ENCODE measurements around the gene TRIM71. TPM values are rescaled to one million over a fixed set of nuclear protein-coding genes. Genes with fewer than 3 reads are reported as not detected.
"Not testable (repeated sequence)": the region's sequence is repeated elsewhere in the genome, so short reads cannot be mapped to it uniquely, and the experiment has no call there.

The TRIM71 gene
- total and polyA plus RNA-seq, 3 experiments from 2014 or later = 0.02 to 0.07 TPM; not detected in 1

GRCh38 chr3:32842531-32842931, 24.7 kb downstream of the TRIM71 start:
- H3K9me3 ChIP-seq (ENCODE audit: low read length) = no peaks in the 10 kb centered on the region
- H3K27me3 ChIP-seq (ENCODE audit: insufficient read depth, low read length, poor library complexity, severe bottlenecking) = no peaks in the 10 kb centered on the region
- H3K9me3 Mint-ChIP-seq = no peaks in the 10 kb centered on the region
- H3K27ac ChIP-seq (ENCODE audit: low read depth, low read length) = no peak overlapping the region
- no peaks in the 10 kb centered on the region for H3K36me3 Mint-ChIP-seq
- H3K36me3 ChIP-seq (ENCODE audit: insufficient read depth, low read length) = no peaks in the 10 kb centered on the region
- H3K27me3 Mint-ChIP-seq = peaks cover 0 to 3% of the 10 kb centered on the region in 2 donors
- H3K4me1 Mint-ChIP-seq = peaks cover 10 to 13% (median 10%) of the 10 kb centered on the region in 3 donors
- no peaks in the 10 kb centered on the region for H3K4me1 ChIP-seq (ENCODE audit: insufficient read depth, low read length)
- no peak overlapping the region for H3K4me3 ChIP-seq (ENCODE audit: low read length)
- ChIA-PET CTCF (interaction anchor here (1.0 kb wide), 1 partner anchor 30 kb away, joined by 3 read pairs; no protein-coding TSS in a partner anchor), POLR2A (no interaction called here)
- H3K27ac Mint-ChIP-seq = no peak overlapping the region
- no peak overlapping the region for H3K4me3 Mint-ChIP-seq
- no peak for DNase-seq

GRCh38 chr3:32842987-32843386, 25.2 kb downstream of the TRIM71 start:
- POLR2A ChIA-PET = no interaction called here
- no peak overlapping the region for H3K4me3 ChIP-seq (ENCODE audit: low read length)
- H3K9me3 ChIP-seq (ENCODE audit: low read length) = no peaks in the 10 kb centered on the region
- H3K4me3 Mint-ChIP-seq = no peak overlapping the region
- no peaks in the 10 kb centered on the region for H3K9me3 Mint-ChIP-seq
- H3K36me3 ChIP-seq (ENCODE audit: insufficient read depth, low read length) = no peaks in the 10 kb centered on the region
- H3K4me1 ChIP-seq (ENCODE audit: insufficient read depth, low read length) = no peaks in the 10 kb centered on the region
- H3K27ac Mint-ChIP-seq = no peak overlapping the region
- DNase-seq = no peak
- peaks cover 10 to 13% (median 10%) of the 10 kb centered on the region in 3 donors for H3K4me1 Mint-ChIP-seq
- H3K27me3 Mint-ChIP-seq = peaks cover 0 to 3% of the 10 kb centered on the region in 2 donors
- no peaks in the 10 kb centered on the region for H3K36me3 Mint-ChIP-seq
- no peak overlapping the region for H3K27ac ChIP-seq (ENCODE audit: low read depth, low read length)
- CTCF ChIA-PET = interaction anchor here (1.0 kb wide), 1 partner anchor 9 kb away, joined by 3 read pairs; no protein-coding TSS in a partner anchor
- H3K27me3 ChIP-seq (ENCODE audit: insufficient read depth, low read length, poor library complexity, severe bottlenecking) = no peaks in the 10 kb centered on the region

GRCh38 chr3:32843510-32844321, 25.9 kb downstream of the TRIM71 start:
- Mint-ChIP-seq H3K9me3 (no peaks in the 10 kb centered on the region), H3K4me3 (no peak overlapping the region), H3K27me3 (peaks cover 0 to 3% of the 10 kb centered on the region in 2 donors), H3K4me1 (peaks cover 10 to 13% (median 10%) of the 10 kb centered on the region in 3 donors), H3K27ac (no peak overlapping the region), H3K36me3 (no peaks in the 10 kb centered on the region)
- no peaks in the 10 kb centered on the region for H3K9me3 ChIP-seq (ENCODE audit: low read length)
- no peak overlapping the region for H3K27ac ChIP-seq (ENCODE audit: low read depth, low read length)
- no peak for DNase-seq
- no peaks in the 10 kb centered on the region for H3K27me3 ChIP-seq (ENCODE audit: insufficient read depth, low read length, poor library complexity, severe bottlenecking)
- H3K4me1 ChIP-seq (ENCODE audit: insufficient read depth, low read length) = no peaks in the 10 kb centered on the region
- CTCF ChIA-PET = interaction anchor here (1.0 kb wide), 1 partner anchor 8 kb away, joined by 3 read pairs; no protein-coding TSS in a partner anchor
- POLR2A ChIA-PET = no interaction called here
- no peak overlapping the region for H3K4me3 ChIP-seq (ENCODE audit: low read length)
- H3K36me3 ChIP-seq (ENCODE audit: insufficient read depth, low read length) = no peaks in the 10 kb centered on the region

- no peaks in the 10 kb centered on the region for H3K4me1 ChIP-seq (ENCODE audit: insufficient read depth, low read length)
- no peaks in the 10 kb centered on the region for H3K27me3 ChIP-seq (ENCODE audit: insufficient read depth, low read length, poor library complexity, severe bottlenecking)
- no peak overlapping the region for H3K4me3 ChIP-seq (ENCODE audit: low read length)
- CTCF ChIA-PET = no interaction called here
- H3K27ac ChIP-seq (ENCODE audit: low read depth, low read length) = no peak overlapping the region
- Mint-ChIP-seq H3K4me1 (peaks cover 10 to 13% (median 10%) of the 10 kb centered on the region in 3 donors), H3K27ac (no peak overlapping the region), H3K9me3 (no peaks in the 10 kb centered on the region), H3K36me3 (no peaks in the 10 kb centered on the region), H3K27me3 (no peaks in the 10 kb centered on the region), H3K4me3 (no peak overlapping the region)
- POLR2A ChIA-PET = no interaction called here
- no peak for DNase-seq
- H3K36me3 ChIP-seq (ENCODE audit: insufficient read depth, low read length) = no peaks in the 10 kb centered on the region
- no peaks in the 10 kb centered on the region for H3K9me3 ChIP-seq (ENCODE audit: low read length)
These were observed 26.5 kb downstream of the TRIM71 start for GRCh38 chr3:32844322-32844654.

GRCh38 chr3:32844914-32845313, 27.1 kb downstream of the TRIM71 start:
- Histone ChIP-seq H3K9me3 (ENCODE audit: low read length) (no peaks in the 10 kb centered on the region), H3K27ac (ENCODE audit: low read depth, low read length) (no peak overlapping the region), H3K4me1 (ENCODE audit: insufficient read depth, low read length) (no peaks in the 10 kb centered on the region), H3K4me3 (ENCODE audit: low read length) (no peak overlapping the region), H3K27me3 (ENCODE audit: insufficient read depth, low read length, poor library complexity, severe bottlenecking) (no peaks in the 10 kb centered on the region), H3K36me3 (ENCODE audit: insufficient read depth, low read length) (no peaks in the 10 kb centered on the region)
- no peaks in the 10 kb centered on the region for H3K36me3 Mint-ChIP-seq
- H3K9me3 Mint-ChIP-seq = no peaks in the 10 kb centered on the region
- ChIA-PET CTCF (no interaction called here), POLR2A (no interaction called here)
- H3K27me3 Mint-ChIP-seq = no peaks in the 10 kb centered on the region
- DNase-seq = no peak
- peaks cover 10 to 13% (median 10%) of the 10 kb centered on the region in 3 donors for H3K4me1 Mint-ChIP-seq
- H3K27ac Mint-ChIP-seq = no peak overlapping the region
- no peak overlapping the region for H3K4me3 Mint-ChIP-seq

- POLR2A ChIA-PET, H3K27ac Mint-ChIP-seq, H3K9me3 Mint-ChIP-seq: not testable (repeated sequence)
These were observed 27.7 kb downstream of the TRIM71 start for GRCh38 chr3:32845546-32845945.

GRCh38 chr3:32847045-32847444, 29.2 kb downstream of the TRIM71 start:
- CTCF ChIA-PET; H3K4me1 ChIP-seq (ENCODE audit: insufficient read depth, low read length); H3K27me3 Mint-ChIP-seq; H3K27ac ChIP-seq (ENCODE audit: low read depth, low read length); H3K36me3 Mint-ChIP-seq; H3K9me3 Mint-ChIP-seq; H3K4me3 ChIP-seq (ENCODE audit: low read length); H3K27ac Mint-ChIP-seq; H3K4me3 Mint-ChIP-seq; H3K9me3 ChIP-seq (ENCODE audit: low read length); H3K27me3 ChIP-seq (ENCODE audit: insufficient read depth, low read length, poor library complexity, severe bottlenecking); POLR2A ChIA-PET; H3K36me3 ChIP-seq (ENCODE audit: insufficient read depth, low read length); DNase-seq: not testable (repeated sequence)
- H3K4me1 Mint-ChIP-seq = peaks cover 10 to 12% (median 10%) of the 10 kb centered on the region in 3 donors

More at GRCh38 chr3:32845546-32845945, 27.7 kb downstream of the TRIM71 start:
- CTCF ChIA-PET; H3K36me3 ChIP-seq (ENCODE audit: insufficient read depth, low read length); H3K27ac ChIP-seq (ENCODE audit: low read depth, low read length); H3K27me3 Mint-ChIP-seq; H3K27me3 ChIP-seq (ENCODE audit: insufficient read depth, low read length, poor library complexity, severe bottlenecking); H3K4me1 ChIP-seq (ENCODE audit: insufficient read depth, low read length); DNase-seq; H3K4me3 ChIP-seq (ENCODE audit: low read length); H3K4me3 Mint-ChIP-seq; H3K9me3 ChIP-seq (ENCODE audit: low read length); H3K36me3 Mint-ChIP-seq: not testable (repeated sequence)
- H3K4me1 Mint-ChIP-seq = peaks cover 10 to 13% (median 10%) of the 10 kb centered on the region in 3 donors

GRCh38 chr3:32847528-32847927, 29.7 kb downstream of the TRIM71 start:
- CTCF ChIA-PET = no interaction called here
- POLR2A ChIA-PET = no interaction called here
- Mint-ChIP-seq H3K4me1 (peaks cover 6 to 7% (median 6%) of the 10 kb centered on the region in 3 donors), H3K36me3 (no peaks in the 10 kb centered on the region), H3K27ac (no peak overlapping the region), H3K27me3 (no peaks in the 10 kb centered on the region), H3K4me3 (no peak overlapping the region), H3K9me3 (no peaks in the 10 kb centered on the region)
- no peaks in the 10 kb centered on the region for H3K27me3 ChIP-seq (ENCODE audit: insufficient read depth, low read length, poor library complexity, severe bottlenecking)
- H3K4me1 ChIP-seq (ENCODE audit: insufficient read depth, low read length) = no peaks in the 10 kb centered on the region
- no peak for DNase-seq
- H3K27ac ChIP-seq (ENCODE audit: low read depth, low read length) = no peak overlapping the region
- no peaks in the 10 kb centered on the region for H3K9me3 ChIP-seq (ENCODE audit: low read length)
- no peaks in the 10 kb centered on the region for H3K36me3 ChIP-seq (ENCODE audit: insufficient read depth, low read length)
- H3K4me3 ChIP-seq (ENCODE audit: low read length) = no peak overlapping the region
